B cell (primary cell): Measurements from ENCODE around the gene ABHD14A. TPM values are rescaled to one million over a fixed set of nuclear protein-coding genes. Genes with fewer than 3 reads are reported as not detected.

Experiments
- ATAC-seq: fragments of 200-7000 bp; cut with Tn5 transposase; one replicate; pipeline ENCODE4 v1.10.0; 2021; ENCODE audit warnings: low read depth, mild to moderate bottlenecking, moderate number of reproducible peaks, moderate library complexity
- CTCF ChIA-PET: fragments of 350-600 bp; sonication (Branson Sonifier 250); formaldehyde crosslinking; loops from one replicate; lab custom pipeline; 2021; ENCODE audit warnings: antibody characterized with exemption, inconsistent platforms; lab: Charles Lee
- POLR2A ChIA-PET: fragments of 350-600 bp; sonication (Branson Sonifier 250); formaldehyde crosslinking; loops from one replicate; lab custom pipeline; 2021; ENCODE audit warnings: antibody characterized with exemption; lab: Charles Lee
- DNase-seq: peaks from one replicate; pipeline ENCODE4 v3.0.0; 2013
- H2AFZ ChIP-seq: 2 replicates; pipeline ENCODE4 v1.6.1; 2012; ENCODE audit warnings: mild to moderate bottlenecking, low read depth, low read length; ENCODE audit not compliant: insufficient read depth, poor library complexity, severe bottlenecking
- H3K27ac ChIP-seq, 2 donors: 1 replicate in 1 of 2; 2 replicates in 1 of 2; pipeline ENCODE4 v1.5.1; 2012 to 2013; ENCODE audit warnings: low read length in 2 of 2, mild to moderate bottlenecking in 2 of 2, moderate library complexity in 1 of 2
- H3K27me3 ChIP-seq, 4 experiments: fragments of 200-600 bp in 1 of 4; sonication (generic) in 1 of 4; replicated peaks in 1 of 4; 1 replicate in 2 of 4; 2 replicates in 2 of 4; pipeline versions ENCODE4 v1.6.1 to v1.7.0; 2013 to 2016; ENCODE audit warnings: low read length in 3 of 4, mild to moderate bottlenecking in 2 of 4, mixed read lengths in 1 of 4, moderate library complexity in 1 of 4; ENCODE audit not compliant: insufficient read depth in 4 of 4, control insufficient read depth in 3 of 4; ENCODE audit errors: control extremely low read depth in 1 of 4
- H3K36me3 ChIP-seq, 2 experiments: replicated peaks in 1 of 2; 1 replicate in 1 of 2; 2 replicates in 1 of 2; pipeline versions ENCODE4 v1.6.1 to v1.7.1; 2013; ENCODE audit warnings: low read length in 1 of 2; ENCODE audit not compliant: insufficient read depth in 2 of 2, control insufficient read depth in 1 of 2; ENCODE audit errors: control extremely low read depth in 1 of 2, extremely low read depth in 1 of 2
- H3K4me1 ChIP-seq, 2 donors: fragments of 200-600 bp in 1 of 2; sonication (generic) in 1 of 2; 1 replicate in 1 of 2; 2 replicates in 1 of 2; pipeline versions ENCODE4 v1.5.1 to v1.6.1; 2013 to 2017; ENCODE audit warnings: low read length in 2 of 2; ENCODE audit not compliant: control insufficient read depth in 2 of 2, insufficient read depth in 2 of 2
- H3K4me2 ChIP-seq: replicated peaks from 2 replicates; pipeline ENCODE3; 2012; ENCODE audit warnings: mild to moderate bottlenecking, low read depth, low read length; ENCODE audit not compliant: poor library complexity, severe bottlenecking
- H3K4me3 ChIP-seq, 5 experiments: fragments of 200-600 bp in 1 of 5; sonication (generic) in 1 of 5; 1 replicate in 3 of 5; 2 replicates in 2 of 5; pipeline versions ENCODE4 v1.5.1 to v1.7.0; 2011 to 2016; ENCODE audit warnings: low read length in 4 of 5, mild to moderate bottlenecking in 4 of 5, low read depth in 2 of 5, control low read depth in 1 of 5, moderate library complexity in 1 of 5; ENCODE audit not compliant: insufficient read depth in 1 of 5; ENCODE audit errors: control extremely low read depth in 1 of 5, extremely low read depth in 1 of 5
- H3K79me2 ChIP-seq: fragments of 200-600 bp; sonication (generic); one replicate; pipeline ENCODE4 v1.6.0; 2016; ENCODE audit warnings: low read length; ENCODE audit not compliant: control insufficient read depth, insufficient read depth
- H3K9ac ChIP-seq: fragments of 200-600 bp; sonication (generic); 2 replicates; pipeline ENCODE4 v1.6.1; 2017; ENCODE audit warnings: mild to moderate bottlenecking, low read length, moderate library complexity
- H3K9me3 ChIP-seq, 3 donors: one replicate each; pipeline versions ENCODE4 v1.6.1 to v1.7.1; 2013; ENCODE audit warnings: low read length in 2 of 3; ENCODE audit not compliant: control insufficient read depth in 2 of 3, insufficient read depth in 1 of 3; ENCODE audit errors: control extremely low read depth in 1 of 3
- H4K20me1 ChIP-seq: 2 replicates; pipeline ENCODE4 v1.6.0; 2012; ENCODE audit warnings: mild to moderate bottlenecking, low read length; ENCODE audit not compliant: insufficient read depth, control insufficient read depth, poor library complexity, severe bottlenecking
- H3K27ac Mint-ChIP-seq: one replicate; pipeline ENCODE4 v1.8.0; 2021; ENCODE audit warnings: mixed read lengths
- H3K27me3 Mint-ChIP-seq: one replicate; pipeline ENCODE4 v1.8.0; 2021; ENCODE audit warnings: mixed read lengths
- H3K4me1 Mint-ChIP-seq: one replicate; pipeline ENCODE4 v1.8.0; 2021; ENCODE audit warnings: mixed read lengths
- H3K4me3 Mint-ChIP-seq: one replicate; pipeline ENCODE4 v1.8.0; 2021; ENCODE audit warnings: mixed read lengths
- H3K9me3 Mint-ChIP-seq: one replicate; pipeline ENCODE4 v1.8.0; 2022; ENCODE audit warnings: mixed read lengths; ENCODE audit not compliant: insufficient read depth
- CTCF ChIP-seq: fragments of 200-600 bp; IDR thresholded peaks from one replicate; pipeline ENCODE4 v1.8.0; 2022; ENCODE audit warnings: antibody characterized with exemption, mild to moderate bottlenecking
- EZH2 ChIP-seq: IDR thresholded peaks from 2 replicates; pipeline ENCODE4 v1.6.1; 2012; ENCODE audit warnings: borderline replicate concordance, low read depth, mild to moderate bottlenecking, moderate library complexity, low read length; ENCODE audit not compliant: insufficient read depth, poor library complexity, severe bottlenecking
- WGBS: methylation state at CpG from one replicate; pipeline ENCODE4 v1.1.5; 2013; ENCODE audit warnings: missing lambda C conversion rate; ENCODE audit not compliant: insufficient coverage; 5-methylcytosine and 5-hydroxymethylcytosine counted together
- intact Hi-C: fragments of 100-400 bp; cut with micrococcal nuclease; formaldehyde crosslinking; loops from one replicate; pipeline ENCODE4 v1.10.0; 2022
- polyA plus RNA-seq: library from polyadenylated mRNA; depleted of rRNA; stranded (reverse); fragments of >200 nt; gene quantifications from 2 replicates; pipeline ENCODE4 v1.2.3, GENCODE V29; 2012
- total RNA-seq, 2 donors: library from RNA; stranded (reverse); fragments of 120-200 nt in 1 of 2; gene quantifications; 1 replicate in 1 of 2; 2 replicates in 1 of 2; pipeline versions ENCODE4 v1.2.3 to v1.2.4, GENCODE V29; 2013 to 2022

The ABHD14A gene
- total and polyA plus RNA-seq, 2 donors (not counting 1 experiment from before 2014, with no cell fraction given), result 11.9 to 28.8 TPM

GRCh38 chr3:51935886-51936755 is 38.7 kb upstream of the ABHD14A start:
- Histone ChIP-seq H3K27ac (no peak overlapping the region), H3K4me2 (no peak overlapping the region), H3K9ac (no peak overlapping the region), H3K27me3 (no peaks in the 10 kb centered on the region), H3K79me2 (peaks cover 15% of the 10 kb centered on the region), H3K36me3 (peaks cover 4 to 70% of the 10 kb centered on the region in 2 experiments), H3K9me3 (no peaks in the 10 kb centered on the region), H4K20me1 (no peaks in the 10 kb centered on the region), H2AFZ (no peak overlapping the region), H3K4me1 (peaks cover 7 to 8% of the 10 kb centered on the region in 2 donors), H3K4me3 (no peak overlapping the region)
- ATAC-seq (no peak), DNase-seq (no peak)
- Mint-ChIP-seq H3K4me3 (no peak overlapping the region), H3K4me1 (peaks cover 19% of the 10 kb centered on the region), H3K9me3 (no peaks in the 10 kb centered on the region), H3K27me3 (no peaks in the 10 kb centered on the region), H3K27ac (no peak overlapping the region)
- intact Hi-C loops, result no loop called here
- ChIA-PET POLR2A (interaction anchor here (0.6 kb wide), 1 partner anchor 49 kb away, joined by 3 read pairs; no protein-coding TSS in a partner anchor), CTCF (no interaction called here)
- TF ChIP-seq CTCF (no peak), EZH2 (no peak)
- 97% methylated on average over 23 of the region's 25 CpGs for WGBS

GRCh38 chr3:51937014-51937413 is 37.9 kb upstream of the ABHD14A start:
- ATAC-seq (no peak), DNase-seq (no peak)
- no peaks in the 10 kb centered on the region for H3K9me3 Mint-ChIP-seq
- H3K27ac Mint-ChIP-seq, result no peak overlapping the region
- no peak overlapping the region for H3K4me2 ChIP-seq
- H4K20me1 ChIP-seq, result no peaks in the 10 kb centered on the region
- CTCF ChIA-PET, result no interaction called here
- 96% methylated on average over 9 of the region's 9 CpGs for WGBS
- H3K4me1 ChIP-seq, result peaks cover 11 to 12% of the 10 kb centered on the region in 2 donors
- no peaks in the 10 kb centered on the region for H3K27me3 Mint-ChIP-seq
- H3K4me3 Mint-ChIP-seq, result no peak overlapping the region
- no peak overlapping the region for H2AFZ ChIP-seq
- H3K9me3 ChIP-seq, result no peaks in the 10 kb centered on the region
- no peaks in the 10 kb centered on the region for H3K27me3 ChIP-seq
- H3K4me1 Mint-ChIP-seq, result peaks cover 25% of the 10 kb centered on the region
- POLR2A ChIA-PET, result no interaction called here
- H3K27ac ChIP-seq, result no peak overlapping the region
- H3K4me3 ChIP-seq, result no peak overlapping the region
- no peak overlapping the region for H3K9ac ChIP-seq
- intact Hi-C loops, result no loop called here
- peaks cover 21% of the 10 kb centered on the region for H3K79me2 ChIP-seq
- peaks cover 4 to 70% of the 10 kb centered on the region in 2 experiments for H3K36me3 ChIP-seq
- no peak for TF ChIP-seq CTCF
- TF ChIP-seq EZH2, result no peak
